K562 (cell line): ENCODE data around the gene NUSAP1. TPM values are rescaled to one million over a fixed set of nuclear protein-coding genes. Genes with fewer than 3 reads are reported as not detected.

Experiments used
- ARID1B ChIP-seq: fragments of 450-650 bp; IDR thresholded peaks from 2 replicates; pipeline ENCODE4 v1.6.1; 2016; ENCODE audit warnings: antibody characterized with exemption, mild to moderate bottlenecking, inconsistent platforms
- ATF1 ChIP-seq, 2 experiments: fragments of 450-650 bp in 1 of 2; IDR thresholded peaks; 2 replicates each; pipeline ENCODE4 v1.6.1; 2016; ENCODE audit warnings: missing compliant biosample characterization in 1 of 2, missing genetic modification characterization in 1 of 2
- KDM4B ChIP-seq, 2 experiments: fragments of 450-650 bp in 1 of 2; sonication (generic) in 1 of 2; IDR thresholded peaks; 2 replicates each; pipeline ENCODE4 v1.6.1; 2016 to 2017; ENCODE audit warnings: borderline replicate concordance in 2 of 2, antibody characterized with exemption in 1 of 2, low read depth in 1 of 2, mild to moderate bottlenecking in 1 of 2
- LCOR ChIP-seq: sonication (generic); formaldehyde crosslinking; IDR thresholded peaks from 2 replicates; pipeline ENCODE4 v1.8.0; 2022; ENCODE audit warnings: mild to moderate bottlenecking, missing genetic modification reagents
- NFATC3 ChIP-seq: fragments of 450-650 bp; IDR thresholded peaks from 2 replicates; pipeline ENCODE4 v1.6.1; 2017; ENCODE audit warnings: mild to moderate bottlenecking
- SMC3 ChIP-seq: conservative IDR thresholded peaks from 2 replicates; pipeline ENCODE4 v1.6.1; 2011; ENCODE audit warnings: low read depth, low read length, improper control_type of control experiment; ENCODE audit not compliant: insufficient read depth
- THRAP3 ChIP-seq: fragments of 450-650 bp; IDR thresholded peaks from 2 replicates; pipeline ENCODE4 v1.6.1; 2016; ENCODE audit warnings: mild to moderate bottlenecking, inconsistent platforms, borderline replicate concordance
- ZNF12 ChIP-seq: sonication (generic); formaldehyde crosslinking; IDR thresholded peaks from 2 replicates; pipeline ENCODE4 v1.4.0; 2020; ENCODE audit warnings: mild to moderate bottlenecking, missing genetic modification reagents
- polyA plus RNA-seq, 8 experiments: library from polyadenylated mRNA; depleted of rRNA in 4 of 8; stranded (reverse) in 5 of 8; unstranded in 3 of 8; fragments of >200 nt; fragmentation: Nextera tagmentation in 2 of 8; fragmentation: Illumina TruSeq in 1 of 8; extraction: Ambion mirVana in 2 of 8; extraction: Trizol in 1 of 8; gene quantifications; 2 replicates each; pipeline versions ENCODE4 v1.2.1 to v1.2.3, GENCODE V29; 2011 to 2014; ENCODE audit warnings: inconsistent platforms in 1 of 8, missing spikeins in 1 of 8
- total RNA-seq, 7 experiments: library from RNA; depleted of rRNA in 6 of 7; stranded (reverse); fragments of >200 nt in 6 of 7; fragmentation: Illumina TruSeq in 2 of 7; extraction: Trizol in 2 of 7; gene quantifications; 2 replicates each; pipeline versions ENCODE4 v1.2.1 to v1.2.3, GENCODE V29; 2011 to 2021; ENCODE audit warnings: low replicate concordance in 1 of 7
- TF ChIP-seq, protein P1 (sequence below): fragments of 450-650 bp; IDR thresholded peaks from 2 replicates; pipeline ENCODE4 v1.6.1; 2016; ENCODE audit warnings: mild to moderate bottlenecking
- TF ChIP-seq, protein P2 (sequence below): fragments of 250-450 bp; sonication (Bioruptor Pico); IDR thresholded peaks from 2 replicates; pipeline ENCODE4 v1.8.0; 2021; ENCODE audit warnings: borderline replicate concordance, mild to moderate bottlenecking, moderate library complexity; ENCODE audit not compliant: poor library complexity, severe bottlenecking

The NUSAP1 gene
- total and polyA plus RNA-seq, 9 of the 15 experiments (the other 6 are each of a cell fraction or from before 2014, with no cell fraction given): 119 to 266 (median 227) TPM

DNA sequence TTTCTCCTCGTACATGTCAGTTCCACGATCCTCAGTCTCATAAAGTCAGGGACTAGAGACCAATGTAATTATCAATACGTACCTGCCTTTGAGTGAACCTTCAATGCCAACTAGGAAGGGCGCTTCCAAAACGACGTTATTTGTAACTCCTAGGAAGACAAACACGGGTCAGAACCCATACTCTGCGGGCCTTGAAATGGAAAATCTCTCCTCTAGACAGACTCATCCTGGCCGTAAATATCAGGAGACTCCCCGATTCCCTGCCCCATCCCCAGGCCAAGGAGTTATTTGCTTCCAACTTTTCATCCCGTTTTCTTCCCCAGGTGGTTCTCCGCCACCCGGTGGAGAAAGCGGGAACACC lies 868 bp upstream of the NUSAP1 start (continued):
- TF ChIP-seq, protein P1, sequence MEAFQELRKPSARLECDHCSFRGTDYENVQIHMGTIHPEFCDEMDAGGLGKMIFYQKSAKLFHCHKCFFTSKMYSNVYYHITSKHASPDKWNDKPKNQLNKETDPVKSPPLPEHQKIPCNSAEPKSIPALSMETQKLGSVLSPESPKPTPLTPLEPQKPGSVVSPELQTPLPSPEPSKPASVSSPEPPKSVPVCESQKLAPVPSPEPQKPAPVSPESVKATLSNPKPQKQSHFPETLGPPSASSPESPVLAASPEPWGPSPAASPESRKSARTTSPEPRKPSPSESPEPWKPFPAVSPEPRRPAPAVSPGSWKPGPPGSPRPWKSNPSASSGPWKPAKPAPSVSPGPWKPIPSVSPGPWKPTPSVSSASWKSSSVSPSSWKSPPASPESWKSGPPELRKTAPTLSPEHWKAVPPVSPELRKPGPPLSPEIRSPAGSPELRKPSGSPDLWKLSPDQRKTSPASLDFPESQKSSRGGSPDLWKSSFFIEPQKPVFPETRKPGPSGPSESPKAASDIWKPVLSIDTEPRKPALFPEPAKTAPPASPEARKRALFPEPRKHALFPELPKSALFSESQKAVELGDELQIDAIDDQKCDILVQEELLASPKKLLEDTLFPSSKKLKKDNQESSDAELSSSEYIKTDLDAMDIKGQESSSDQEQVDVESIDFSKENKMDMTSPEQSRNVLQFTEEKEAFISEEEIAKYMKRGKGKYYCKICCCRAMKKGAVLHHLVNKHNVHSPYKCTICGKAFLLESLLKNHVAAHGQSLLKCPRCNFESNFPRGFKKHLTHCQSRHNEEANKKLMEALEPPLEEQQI: no peak
- TF ChIP-seq ATF1 (CRISPR knock-in tag; IDR thresholded peaks at IDR 0.05): no peak
- TF ChIP-seq ATF1 (tag; IDR thresholded peaks at IDR 0.05): no peak
- TF ChIP-seq LCOR (CRISPR knock-in tag): no peak
- no peak for TF ChIP-seq THRAP3
- no peak for TF ChIP-seq ZNF12
- TF ChIP-seq, protein P2, sequence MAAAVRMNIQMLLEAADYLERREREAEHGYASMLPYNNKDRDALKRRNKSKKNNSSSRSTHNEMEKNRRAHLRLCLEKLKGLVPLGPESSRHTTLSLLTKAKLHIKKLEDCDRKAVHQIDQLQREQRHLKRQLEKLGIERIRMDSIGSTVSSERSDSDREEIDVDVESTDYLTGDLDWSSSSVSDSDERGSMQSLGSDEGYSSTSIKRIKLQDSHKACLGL: no peak
- 0 out of 2 replicates have a peak, but pooled peaks have one; percentile 35 for TF ChIP-seq SMC3
- no peak for TF ChIP-seq NFATC3
- TF ChIP-seq ARID1B: 0 out of 2 replicates have a peak, but pooled peaks have one; percentile 28
- TF ChIP-seq KDM4B (IDR thresholded peaks at IDR 0.05; ENCODE audit: borderline replicate concordance in 2 of 2, low read depth in 1 of 2): no peak
